HUDEP-2 (cell line): ENCODE data around the gene FAM83C.

Source experiments
- DNase-seq, 76 experiments: peaks; one replicate each; lab custom pipeline; 2025; ENCODE audit not compliant: unreplicated experiment in 76 of 76; lab: John Stamatoyannopoulos, UW

FAM83C gene

GRCh38 chr20:35301426-35301825 lies 9.2 kb upstream of the FAM83C start:
- DNase-seq: no peak

DNA sequence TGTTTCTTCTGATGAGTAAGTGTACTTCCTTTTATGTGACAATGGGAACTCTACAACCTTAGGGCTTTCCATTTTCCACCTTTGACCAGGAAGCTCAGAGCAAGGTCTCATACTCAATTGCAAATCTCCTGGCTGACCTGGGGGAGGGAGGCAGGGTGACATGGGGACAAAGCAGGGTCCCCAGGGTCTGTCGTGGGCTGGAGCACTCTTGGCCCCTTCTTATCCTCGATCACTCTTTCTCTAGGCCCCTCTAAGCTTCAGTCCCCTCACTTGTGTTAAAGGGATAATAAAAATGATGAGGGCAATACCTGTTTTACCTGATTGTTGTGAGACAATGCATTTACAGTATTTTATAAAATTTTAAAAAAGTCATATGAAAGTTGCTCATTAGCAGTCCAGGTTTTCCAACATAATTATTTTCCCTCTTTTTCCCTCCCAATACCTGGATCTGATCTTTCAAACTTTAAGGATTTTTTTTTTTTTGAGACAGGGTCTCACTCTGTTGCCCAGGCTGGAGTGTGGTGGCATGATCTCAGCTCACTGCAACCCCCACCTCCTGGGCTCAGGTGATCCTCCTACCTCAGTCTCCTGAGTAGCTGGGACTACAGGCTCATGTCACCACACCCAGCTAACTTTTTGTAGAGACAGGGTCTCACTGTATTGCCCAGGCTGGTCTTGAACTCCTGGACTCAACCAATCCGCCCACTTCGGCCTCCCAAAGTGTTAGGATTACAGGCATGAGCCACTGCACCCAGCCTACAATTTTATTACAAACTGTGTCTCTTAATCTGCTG lies 8.4 kb upstream of the FAM83C start:
- no peak for DNase-seq

- no peak for DNase-seq
Measured at GRCh38 chr20:35299780-35300179, 7.6 kb upstream of the FAM83C start.

- no peak for DNase-seq
Measured at GRCh38 chr20:35298264-35298663, 6.0 kb upstream of the FAM83C start.

DNA sequence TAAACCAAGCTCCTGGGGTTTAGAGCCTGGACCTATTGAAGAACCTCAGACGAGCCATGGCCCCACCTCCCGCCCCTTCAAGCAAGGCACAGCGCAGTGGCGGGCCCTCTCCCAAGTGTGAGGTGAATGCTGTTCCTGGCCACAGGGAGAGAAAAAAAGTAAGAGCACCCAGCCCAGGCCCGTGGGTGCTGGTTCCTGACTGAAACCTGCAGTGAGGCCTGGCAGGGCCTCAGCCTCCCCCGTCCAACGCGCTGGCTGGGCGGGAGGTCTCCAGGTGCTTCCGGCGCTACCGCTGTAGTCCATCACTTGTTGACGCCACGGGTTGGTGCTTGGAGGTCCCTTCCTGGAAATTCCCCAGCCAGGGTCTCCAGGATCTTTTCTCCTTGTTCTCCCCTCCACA lies 5.5 kb upstream of the FAM83C start:
- no peak for DNase-seq

GRCh38 chr20:35297155-35297554 lies 4.9 kb upstream of the FAM83C start:
- DNase-seq: peak in 43 of 76 experiments; percentile 3 to 72 (median 30)

- no peak for DNase-seq
Measured at GRCh38 chr20:35296101-35296554, 3.9 kb upstream of the FAM83C start.

DNA sequence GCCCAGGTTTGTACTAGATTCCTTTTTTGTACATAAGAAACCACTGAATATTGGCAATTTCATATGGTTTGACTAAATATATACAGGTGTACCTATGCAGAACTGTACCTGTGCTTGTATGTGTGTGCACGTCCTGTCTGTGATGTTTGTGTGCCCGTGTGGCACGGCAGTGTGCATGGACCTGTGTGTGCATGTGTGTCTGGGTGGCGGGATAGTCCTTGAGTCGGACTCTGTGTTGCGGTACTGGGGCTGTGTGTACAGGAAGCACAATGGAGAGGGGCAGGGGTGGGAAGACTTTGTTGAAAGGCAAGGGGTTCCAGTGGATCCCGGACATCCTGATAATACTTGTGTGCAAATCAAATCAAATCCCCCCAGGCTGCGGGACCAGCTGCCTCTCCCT lies 3.4 kb upstream of the FAM83C start:
- DNase-seq: no peak

GRCh38 chr20:35295058-35295457 lies 2.8 kb upstream of the FAM83C start:
- no peak for DNase-seq

DNA sequence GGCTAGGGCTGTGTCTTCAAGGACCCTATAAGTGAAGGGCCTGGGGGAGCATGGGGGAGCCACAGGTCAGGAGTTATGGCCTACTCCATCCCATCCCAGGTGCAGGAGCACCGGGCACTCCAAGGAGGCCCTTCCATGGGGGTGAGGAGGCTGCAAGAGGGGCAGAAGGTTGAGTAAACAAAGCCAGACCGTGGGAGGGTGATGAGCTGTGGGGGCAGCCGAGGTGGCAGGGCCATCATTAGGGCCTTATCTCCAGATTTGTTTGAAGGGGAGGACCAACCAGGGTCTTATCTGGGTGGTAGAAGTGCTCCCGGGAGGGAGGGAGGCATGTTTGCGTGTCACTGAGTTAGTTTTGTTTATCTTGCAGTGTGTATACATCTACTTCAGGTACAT lies 2.1 kb upstream of the FAM83C start:
- peak in 1 of 76 experiments; percentile 10 for DNase-seq

GRCh38 chr20:35293303-35294292 lies 1.4 kb upstream of the FAM83C start:
- DNase-seq: no peak

DNA sequence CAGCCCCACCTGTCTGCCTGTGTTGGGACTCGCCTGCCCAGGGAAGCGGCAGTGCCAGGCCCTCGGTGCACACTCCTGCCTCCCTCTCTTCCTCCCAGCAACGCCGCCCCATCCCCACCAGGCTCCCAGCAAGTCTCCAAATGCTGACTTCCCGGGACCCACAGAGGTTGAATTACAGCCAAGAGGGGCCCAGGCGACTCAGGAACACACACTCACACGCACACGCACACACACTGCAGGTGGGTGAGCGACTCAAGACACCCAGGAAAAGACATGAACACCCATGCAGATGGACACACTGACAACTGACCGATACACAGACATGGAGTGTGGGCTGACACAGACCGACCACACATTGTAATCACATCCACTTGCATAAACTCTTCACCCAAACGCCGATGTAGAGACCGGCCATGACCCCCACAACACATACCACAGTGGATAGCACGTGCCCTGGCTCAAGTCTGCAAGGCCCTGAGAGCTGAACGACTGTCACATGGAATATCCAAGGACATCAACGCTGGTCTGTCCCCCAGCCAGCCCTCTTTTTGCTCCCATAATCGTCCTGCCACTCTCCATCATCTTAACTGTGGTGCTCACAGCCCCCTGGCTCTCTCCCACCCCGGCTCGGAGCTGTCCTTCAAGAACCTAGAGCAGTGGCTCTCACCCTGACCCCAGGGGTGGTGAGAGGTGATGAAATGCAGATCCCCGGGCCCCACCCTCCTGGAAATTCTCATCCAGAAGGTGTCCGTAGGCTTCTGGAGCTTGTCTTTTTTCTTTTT lies 470 bp upstream of the FAM83C start:
- no peak for DNase-seq

GRCh38 chr20:35290887-35291417 lies 1.3 kb downstream of the FAM83C start:
- DNase-seq: no peak

DNA sequence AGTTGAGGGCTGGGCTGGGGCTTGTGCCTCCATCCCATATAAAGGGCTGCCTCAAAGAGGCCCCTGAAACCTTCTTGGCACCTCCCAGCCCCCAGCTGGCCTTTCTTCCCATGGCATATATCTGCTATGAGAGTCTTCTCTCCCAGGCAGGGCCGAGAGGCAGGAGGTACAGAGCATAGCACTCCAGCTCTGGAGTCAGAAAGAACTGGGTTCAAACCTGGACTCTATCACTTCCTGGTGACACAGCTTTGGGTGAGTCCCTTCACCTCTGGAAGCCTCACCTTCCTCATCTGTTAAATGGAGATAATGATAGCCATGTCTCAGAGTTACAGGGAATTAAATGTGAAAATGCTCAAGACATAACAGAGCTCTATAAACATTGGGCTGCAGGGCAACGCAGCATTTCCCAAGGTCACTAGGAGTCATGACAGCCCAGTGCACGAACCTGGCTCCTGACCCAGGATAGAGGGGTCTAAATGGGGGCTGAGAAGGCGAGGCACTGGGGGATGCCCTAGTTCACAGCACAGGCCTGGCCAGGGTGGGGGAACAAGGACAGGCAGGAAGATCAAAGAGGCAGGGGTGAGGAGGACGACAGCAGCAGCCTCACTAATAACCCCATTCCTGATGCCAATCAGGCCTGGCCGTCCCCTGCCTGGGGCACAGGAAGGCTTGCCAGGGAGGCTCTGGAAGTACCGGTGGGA lies 1.9 kb downstream of the FAM83C start:
- no peak for DNase-seq

- DNase-seq: no peak
Measured at GRCh38 chr20:35288325-35289060, 3.7 kb downstream of the FAM83C start.

DNA sequence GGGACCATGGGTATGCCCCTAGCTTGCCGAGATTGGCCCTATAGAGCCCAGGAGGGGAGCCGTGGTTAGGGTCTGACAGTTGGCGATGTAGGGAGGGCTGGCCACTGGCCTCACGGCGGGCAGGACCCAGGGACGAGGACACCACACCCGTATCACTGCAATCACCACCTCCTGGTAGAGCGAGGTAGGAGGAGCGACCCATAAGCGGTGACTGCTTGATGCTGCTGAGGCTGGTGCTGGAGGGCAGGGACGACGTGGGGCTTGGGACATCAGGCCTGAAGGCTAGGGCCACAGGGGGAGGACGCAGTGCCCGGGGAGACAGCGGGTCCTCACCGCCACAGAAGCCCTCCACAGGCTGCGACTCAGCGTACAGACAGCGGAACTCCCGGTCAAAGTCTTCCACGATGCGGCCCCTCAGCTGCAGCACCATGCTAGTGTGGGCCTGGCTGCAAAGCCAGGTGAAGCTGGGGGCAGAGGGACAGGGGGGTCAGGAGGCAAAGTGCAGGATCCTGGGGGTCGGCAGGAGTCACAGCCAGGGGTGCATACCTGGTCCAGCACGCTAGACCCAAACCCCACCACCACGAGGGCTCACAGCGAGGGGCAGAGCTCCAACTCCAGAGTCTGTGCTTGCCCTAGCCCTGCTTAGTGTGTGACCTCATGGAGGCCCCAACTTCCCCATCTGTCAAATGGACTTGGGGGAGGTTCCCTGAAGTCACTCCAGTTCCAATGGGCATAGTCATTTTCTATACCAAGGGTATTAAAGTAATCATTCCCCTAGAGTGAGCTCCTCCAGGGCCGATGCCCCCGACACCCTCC lies 4.5 kb downstream of the FAM83C start:
- no peak for DNase-seq

DNA sequence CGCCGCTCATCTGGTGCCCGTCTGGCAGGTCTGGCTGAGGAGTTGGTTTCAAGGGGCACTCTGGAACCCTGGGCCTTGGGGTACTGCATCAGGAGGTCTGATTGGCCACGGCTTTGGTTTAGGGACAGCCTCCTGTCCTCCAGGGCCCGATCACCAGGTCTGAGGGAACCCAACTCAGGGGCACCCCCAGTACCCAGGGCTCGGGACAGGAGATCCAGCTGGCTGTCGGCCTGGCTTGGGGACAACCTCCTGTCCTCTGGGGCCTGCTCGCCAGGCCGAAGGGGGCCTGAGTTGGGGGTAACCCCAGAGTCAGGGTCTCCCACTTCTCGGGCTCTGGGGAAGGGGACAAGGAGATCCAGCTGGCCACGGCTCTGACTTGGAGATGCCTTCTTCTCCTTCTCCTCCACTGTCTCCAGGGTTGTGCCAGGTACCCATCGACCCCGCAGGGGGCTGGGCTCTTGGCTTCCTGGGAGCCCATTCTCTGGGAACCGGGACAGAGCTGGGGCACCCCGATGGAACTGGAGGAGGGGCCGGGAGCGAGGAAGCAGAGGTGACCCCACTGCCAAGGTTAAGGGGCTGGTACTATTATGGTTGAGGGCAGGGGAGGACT lies 5.2 kb downstream of the FAM83C start:
- no peak for DNase-seq
